BJ (cell line): ENCODE results near the gene PTPRK. TPM values are rescaled to one million over a fixed set of nuclear protein-coding genes. Genes with fewer than 3 reads are reported as not detected.

Experiments
- CTCF ChIA-PET: fragments of 350-600 bp; formaldehyde crosslinking; extraction: SDS; loops from one replicate; lab custom pipeline; 2021; ENCODE audit warnings: antibody characterized with exemption, inconsistent platforms; lab: Yijun Ruan, JAX
- POLR2A ChIA-PET: fragments of 300-600 bp; sonication (Branson Sonifier 250); formaldehyde crosslinking; extraction: SDS; loops from one replicate; lab custom pipeline; 2021; ENCODE audit warnings: antibody characterized with exemption; lab: Charles Lee
- DNase-seq: peaks from one replicate; pipeline ENCODE4 v3.0.0-alpha.2; 2011; ENCODE audit warnings: low read depth
- H3K27me3 ChIP-seq: 2 replicates; pipeline ENCODE4 v1.6.0; 2011; ENCODE audit warnings: low read length; ENCODE audit not compliant: control insufficient read depth, insufficient read depth
- H3K36me3 ChIP-seq: 2 replicates; pipeline ENCODE4 v1.5.1; 2011; ENCODE audit warnings: low read length; ENCODE audit not compliant: control insufficient read depth, insufficient read depth
- H3K4me3 ChIP-seq: 2 replicates; pipeline ENCODE4 v1.5.1; 2011; ENCODE audit warnings: low read depth, mild to moderate bottlenecking, control low read depth, low read length
- CTCF ChIP-seq: IDR thresholded peaks from 2 replicates; pipeline ENCODE4 v1.5.1; 2011; ENCODE audit warnings: low read depth, mild to moderate bottlenecking, control low read depth, inconsistent platforms, low read length, moderate library complexity; ENCODE audit not compliant: insufficient read depth
- polyA plus RNA-seq: library from polyadenylated mRNA; depleted of rRNA; stranded (reverse); fragments of >200 nt; gene quantifications from 2 replicates; pipeline ENCODE4 v1.2.3, GENCODE V29; 2011

PTPRK gene
- polyA plus RNA-seq, 1 experiment: 18.5 TPM

- Histone ChIP-seq H3K4me3 (no peak overlapping the region), H3K27me3 (no peaks in the 10 kb centered on the region), H3K36me3 (no peaks in the 10 kb centered on the region)
- ChIA-PET CTCF (no interaction called here), POLR2A (no interaction called here)
- no peak for DNase-seq
- TF ChIP-seq CTCF: no peak
These were observed 273.7 kb downstream of the PTPRK start for GRCh38 chr6:128246472-128247260.

- CTCF ChIA-PET: no interaction called here
- DNase-seq: no peak
- Histone ChIP-seq H3K4me3 (no peak overlapping the region), H3K36me3 (no peaks in the 10 kb centered on the region), H3K27me3 (no peaks in the 10 kb centered on the region)
- POLR2A ChIA-PET: interaction anchor here (0.7 kb wide), 1 partner anchor 9 kb away, joined by 3 read pairs; no protein-coding TSS in a partner anchor
- no peak for TF ChIP-seq CTCF
These were observed 275.5 kb downstream of the PTPRK start for GRCh38 chr6:128244751-128245405.

- no peak for TF ChIP-seq CTCF
- POLR2A ChIA-PET: no interaction called here
- no peaks in the 10 kb centered on the region for H3K27me3 ChIP-seq
- DNase-seq: peak; percentile 29
- H3K36me3 ChIP-seq: no peaks in the 10 kb centered on the region
- H3K4me3 ChIP-seq: no peak overlapping the region
- CTCF ChIA-PET: interaction anchor here (0.7 kb wide), 1 partner anchor 10 kb away, joined by 3 read pairs; no protein-coding TSS in a partner anchor
These were observed 277.5 kb downstream of the PTPRK start for GRCh38 chr6:128242765-128243403.

- Histone ChIP-seq H3K4me3 (no peak overlapping the region), H3K36me3 (no peaks in the 10 kb centered on the region), H3K27me3 (no peaks in the 10 kb centered on the region)
- no peak for DNase-seq
- ChIA-PET CTCF (interaction anchor here (1.6 kb wide), 1 partner anchor 10 kb away, joined by 3 read pairs; no protein-coding TSS in a partner anchor), POLR2A (no interaction called here)
- no peak for TF ChIP-seq CTCF
These were observed 279.2 kb downstream of the PTPRK start for GRCh38 chr6:128241216-128241615.

GRCh38 chr6:128240024-128240428 lies 280.4 kb downstream of the PTPRK start:
- no peak for DNase-seq

More at GRCh38 chr6:128240024-128240428, 280.4 kb downstream of the PTPRK start:
- ChIA-PET CTCF (interaction anchor here (1.6 kb wide), 1 partner anchor 9 kb away, joined by 3 read pairs; no protein-coding TSS in a partner anchor), POLR2A (no interaction called here)
- Histone ChIP-seq H3K36me3 (no peaks in the 10 kb centered on the region), H3K4me3 (no peak overlapping the region), H3K27me3 (no peaks in the 10 kb centered on the region)
- no peak for TF ChIP-seq CTCF
